ENCODE results near the gene FOXP4. TPM values are rescaled to one million over a fixed set of nuclear protein-coding genes. Genes with fewer than 3 reads are reported as not detected.
A peak's percentile ranks its signal among the peaks of the same experiment; 100 is the strongest.

FOXP4 gene
- total and polyA plus RNA-seq, 2 donors from 2014 or later = 14.0 to 33.2 TPM

GRCh38 chr6:41599852-41600445 lies 53.8 kb downstream of the FOXP4 start:
- TF ChIP-seq CTCF (IDR thresholded peaks at IDR 0.05; ENCODE audit: borderline replicate concordance, extremely low read depth, insufficient read depth) = no peak
- no peak overlapping the region for H3K9ac ChIP-seq (ENCODE audit: low read length in 3 of 3)
- FAIRE-seq (no peak), DNase-seq (peak in 1 of 5 donors; percentile 49)
- H3K27me3 ChIP-seq (ENCODE audit: control insufficient read depth, insufficient read depth, low read length) = no peaks in the 10 kb centered on the region
- H3K27ac ChIP-seq (ENCODE audit: low read depth in 2 of 2, low read length in 2 of 2) = no peak overlapping the region
- no peak overlapping the region for H3K4me3 ChIP-seq (ENCODE audit: low read length in 3 of 3)
- H3K4me1 ChIP-seq (ENCODE audit: control insufficient read depth in 2 of 3, insufficient read depth in 2 of 3, low read depth in 1 of 3, low read length in 3 of 3) = no peaks in the 10 kb centered on the region
- peaks cover 0 to 10% (median 6%) of the 10 kb centered on the region in 3 donors for H3K36me3 ChIP-seq (ENCODE audit: control insufficient read depth in 2 of 3, insufficient read depth in 3 of 3, low read length in 3 of 3)
- intact Hi-C loops (cut with DNase I) = loop anchor here (5.0 to 10.0 kb wide), 2 partner anchors 82 to 135 kb away; no protein-coding TSS in a partner anchor
- no peaks in the 10 kb centered on the region for H3K9me3 ChIP-seq (ENCODE audit: control insufficient read depth in 2 of 3, insufficient read depth in 1 of 3, low read length in 3 of 3)

- no peaks in the 10 kb centered on the region for H3K9me3 ChIP-seq (ENCODE audit: control insufficient read depth in 2 of 3, insufficient read depth in 1 of 3, low read length in 3 of 3)
- H3K27me3 ChIP-seq (ENCODE audit: control insufficient read depth, insufficient read depth, low read length) = no peaks in the 10 kb centered on the region
- no peak for TF ChIP-seq CTCF (IDR thresholded peaks at IDR 0.05; ENCODE audit: borderline replicate concordance, extremely low read depth, insufficient read depth)
- H3K36me3 ChIP-seq (ENCODE audit: control insufficient read depth in 2 of 3, insufficient read depth in 3 of 3, low read length in 3 of 3) = peaks cover 0 to 9% (median 4%) of the 10 kb centered on the region in 3 donors
- H3K4me1 ChIP-seq (ENCODE audit: control insufficient read depth in 2 of 3, insufficient read depth in 2 of 3, low read depth in 1 of 3, low read length in 3 of 3) = no peaks in the 10 kb centered on the region
- DNase-seq (peak in 1 of 5 donors; percentile 43), FAIRE-seq (no peak)
- no peak overlapping the region for H3K9ac ChIP-seq (ENCODE audit: low read length in 3 of 3)
- no peak overlapping the region for H3K4me3 ChIP-seq (ENCODE audit: low read length in 3 of 3)
- intact Hi-C loops (cut with DNase I) = loop anchor here (5.0 kb wide), 1 partner anchor 82 kb away; no protein-coding TSS in a partner anchor
- H3K27ac ChIP-seq (ENCODE audit: low read depth in 2 of 2, low read length in 2 of 2) = no peak overlapping the region
These were observed 54.5 kb downstream of the FOXP4 start for GRCh38 chr6:41600499-41601247.

- H3K27ac ChIP-seq (ENCODE audit: low read depth in 2 of 2, low read length in 2 of 2) = no peak overlapping the region
- peaks cover 0 to 7% (median 3%) of the 10 kb centered on the region in 3 donors for H3K36me3 ChIP-seq (ENCODE audit: control insufficient read depth in 2 of 3, insufficient read depth in 3 of 3, low read length in 3 of 3)
- H3K27me3 ChIP-seq (ENCODE audit: control insufficient read depth, insufficient read depth, low read length) = no peaks in the 10 kb centered on the region
- intact Hi-C loops (cut with DNase I) = loop anchor here (5.0 kb wide), 1 partner anchor 81 kb away; no protein-coding TSS in a partner anchor
- H3K9ac ChIP-seq (ENCODE audit: low read length in 3 of 3) = no peak overlapping the region
- FAIRE-seq (no peak), DNase-seq (no peak)
- H3K9me3 ChIP-seq (ENCODE audit: control insufficient read depth in 2 of 3, insufficient read depth in 1 of 3, low read length in 3 of 3) = no peaks in the 10 kb centered on the region
- no peak for TF ChIP-seq CTCF (IDR thresholded peaks at IDR 0.05; ENCODE audit: borderline replicate concordance, extremely low read depth, insufficient read depth)
- no peak overlapping the region for H3K4me3 ChIP-seq (ENCODE audit: low read length in 3 of 3)
- H3K4me1 ChIP-seq (ENCODE audit: control insufficient read depth in 2 of 3, insufficient read depth in 2 of 3, low read depth in 1 of 3, low read length in 3 of 3) = no peaks in the 10 kb centered on the region
These were observed 55.0 kb downstream of the FOXP4 start for GRCh38 chr6:41601248-41601549.

Measured in kidney (tissue), 14 donors.